HFFc6 (cell line): ENCODE measurements around the gene GHRL. TPM values are rescaled to one million over a fixed set of nuclear protein-coding genes. Genes with fewer than 3 reads are reported as not detected.

ENCODE experiments used
- DNase-seq: peaks from one replicate; pipeline ENCODE4 v3.0.0-alpha.2; 2018
- H3K27ac Mint-ChIP-seq: 2 replicates; pipeline ENCODE4 v1.8.0; 2020; ENCODE audit warnings: mild to moderate bottlenecking, mixed read lengths
- H3K27me3 Mint-ChIP-seq: 2 replicates; pipeline ENCODE4 v1.8.0; 2021; ENCODE audit warnings: mild to moderate bottlenecking, moderate library complexity, mixed read lengths; ENCODE audit not compliant: insufficient read depth
- H3K36me3 Mint-ChIP-seq: 2 replicates; pipeline ENCODE4 v1.8.0; 2021; ENCODE audit warnings: low read depth, mixed read lengths
- H3K4me1 Mint-ChIP-seq: 2 replicates; pipeline ENCODE4 v1.8.0; 2020; ENCODE audit warnings: low read depth, mixed read lengths
- H3K4me3 Mint-ChIP-seq: 2 replicates; pipeline ENCODE4 v1.8.0; 2020; ENCODE audit warnings: mild to moderate bottlenecking, moderate library complexity, mixed read lengths
- H3K9me3 Mint-ChIP-seq: 2 replicates; pipeline ENCODE4 v1.8.0; 2020; ENCODE audit warnings: mild to moderate bottlenecking, mixed read lengths
- total RNA-seq, 6 experiments: library from RNA; stranded (reverse); fragmentation: NEBNext Ultra II Directional; extraction: Animal tissue kit (Norgen Biotek cat#: 25700); gene quantifications; 2 replicates in 1 of 6; 3 replicates in 5 of 6; pipeline ENCODE4 v1.2.3, GENCODE V29; 2021
- TF ChIP-seq, protein P1 (sequence below): fragments of 200-600 bp; sonication (generic); IDR thresholded peaks from 2 replicates; pipeline ENCODE4 v1.5.0; 2021; ENCODE audit warnings: antibody characterized with exemption, mild to moderate bottlenecking

GHRL gene
- total RNA-seq, 6 experiments from 2014 or later, result 0.21 to 0.41 TPM; not detected in 4

DNA sequence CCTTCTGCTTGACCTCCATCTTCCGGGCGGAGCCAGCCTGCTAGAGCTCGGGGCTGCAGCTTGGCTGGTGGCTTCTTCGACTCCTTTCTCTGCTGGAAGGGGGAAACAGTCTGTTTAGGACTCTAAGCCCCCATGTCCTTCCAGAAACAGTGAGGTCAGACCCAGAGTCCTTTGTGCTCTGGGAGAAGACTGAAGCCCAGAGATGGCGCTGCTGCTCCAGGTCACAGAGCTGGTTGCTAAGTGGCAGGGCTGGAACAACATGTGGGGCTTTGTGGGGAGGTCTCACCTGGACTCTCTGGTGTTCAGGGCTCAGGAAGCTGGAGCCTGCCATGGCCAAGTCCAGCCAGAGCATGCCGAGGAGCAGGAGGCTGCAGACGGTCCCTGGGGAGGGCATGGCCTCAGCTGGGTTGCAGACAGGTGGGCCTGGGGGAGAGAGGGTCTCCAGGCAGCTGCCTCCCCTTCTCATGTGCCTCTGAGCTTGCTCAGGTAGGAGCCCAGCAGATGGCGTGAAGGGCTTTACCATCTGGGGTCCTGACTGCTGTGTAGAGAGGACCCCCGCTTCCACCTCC is 2.9 kb downstream of the GHRL start:
- TF ChIP-seq, protein P1, sequence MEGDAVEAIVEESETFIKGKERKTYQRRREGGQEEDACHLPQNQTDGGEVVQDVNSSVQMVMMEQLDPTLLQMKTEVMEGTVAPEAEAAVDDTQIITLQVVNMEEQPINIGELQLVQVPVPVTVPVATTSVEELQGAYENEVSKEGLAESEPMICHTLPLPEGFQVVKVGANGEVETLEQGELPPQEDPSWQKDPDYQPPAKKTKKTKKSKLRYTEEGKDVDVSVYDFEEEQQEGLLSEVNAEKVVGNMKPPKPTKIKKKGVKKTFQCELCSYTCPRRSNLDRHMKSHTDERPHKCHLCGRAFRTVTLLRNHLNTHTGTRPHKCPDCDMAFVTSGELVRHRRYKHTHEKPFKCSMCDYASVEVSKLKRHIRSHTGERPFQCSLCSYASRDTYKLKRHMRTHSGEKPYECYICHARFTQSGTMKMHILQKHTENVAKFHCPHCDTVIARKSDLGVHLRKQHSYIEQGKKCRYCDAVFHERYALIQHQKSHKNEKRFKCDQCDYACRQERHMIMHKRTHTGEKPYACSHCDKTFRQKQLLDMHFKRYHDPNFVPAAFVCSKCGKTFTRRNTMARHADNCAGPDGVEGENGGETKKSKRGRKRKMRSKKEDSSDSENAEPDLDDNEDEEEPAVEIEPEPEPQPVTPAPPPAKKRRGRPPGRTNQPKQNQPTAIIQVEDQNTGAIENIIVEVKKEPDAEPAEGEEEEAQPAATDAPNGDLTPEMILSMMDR, result no peak
- no peak for DNase-seq
- no peak overlapping the region for H3K4me3 Mint-ChIP-seq
- H3K36me3 Mint-ChIP-seq, result peaks cover 4% of the 10 kb centered on the region; the same call in 1 of the 2 replicates
- peaks cover 6% of the 10 kb centered on the region; the same call in 1 of the 2 replicates for H3K4me1 Mint-ChIP-seq
- H3K27me3 Mint-ChIP-seq, result peaks cover 2% of the 10 kb centered on the region; the same call in 1 of the 2 replicates
- H3K9me3 Mint-ChIP-seq, result no peaks in the 10 kb centered on the region
- no peak overlapping the region for H3K27ac Mint-ChIP-seq

DNA sequence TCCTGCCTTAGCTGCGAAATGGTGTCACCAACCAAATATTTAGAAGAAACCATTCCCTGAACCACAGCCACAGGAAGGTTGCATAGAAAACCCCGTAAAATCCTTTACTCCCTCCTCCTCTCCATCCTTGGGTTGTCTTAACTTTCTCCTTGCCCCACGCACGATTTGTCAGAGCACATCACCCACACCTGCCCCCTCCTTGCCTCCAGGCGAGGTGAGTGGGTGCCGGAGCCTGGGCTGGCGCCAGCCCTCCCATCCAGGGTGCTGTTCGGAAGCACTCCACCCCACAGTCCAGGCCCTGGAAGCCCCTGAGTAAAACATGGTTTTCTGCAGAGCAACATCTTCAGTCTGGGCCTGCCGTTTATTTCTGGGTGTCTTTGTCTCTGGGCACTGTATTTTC is 3.7 kb downstream of the GHRL start:
- Mint-ChIP-seq H3K27me3 (peaks cover 2% of the 10 kb centered on the region; the same call in 1 of the 2 replicates), H3K9me3 (no peaks in the 10 kb centered on the region), H3K4me3 (no peak overlapping the region), H3K4me1 (peaks cover 6% of the 10 kb centered on the region; the same call in 1 of the 2 replicates), H3K36me3 (peaks cover 4% of the 10 kb centered on the region; the same call in 1 of the 2 replicates), H3K27ac (no peak overlapping the region)
- TF ChIP-seq, protein P1, result no peak
- DNase-seq, result no peak

DNA sequence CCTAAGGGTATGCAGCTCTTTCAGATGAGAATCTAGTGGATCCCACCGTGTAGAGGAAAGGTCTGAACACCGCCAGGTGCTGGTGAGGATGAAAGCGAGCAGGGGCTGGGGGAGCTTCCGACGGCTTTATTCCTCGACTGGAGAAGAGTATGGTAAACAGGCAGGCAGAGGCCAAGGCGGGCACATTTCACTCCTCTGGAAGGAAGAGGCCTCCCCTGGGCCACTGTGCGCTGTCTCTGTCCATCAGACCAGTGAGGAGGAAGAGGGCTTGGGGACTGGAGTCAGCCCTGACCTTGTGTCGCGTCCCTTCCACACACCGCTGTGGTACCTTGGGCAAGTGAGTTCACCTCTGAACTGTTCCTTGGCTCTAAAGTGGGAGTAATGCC is 4.2 kb downstream of the GHRL start:
- Mint-ChIP-seq H3K4me1 (peaks cover 6% of the 10 kb centered on the region; the same call in 1 of the 2 replicates), H3K36me3 (peaks cover 4% of the 10 kb centered on the region; the same call in 1 of the 2 replicates), H3K4me3 (no peak overlapping the region)

DNA sequence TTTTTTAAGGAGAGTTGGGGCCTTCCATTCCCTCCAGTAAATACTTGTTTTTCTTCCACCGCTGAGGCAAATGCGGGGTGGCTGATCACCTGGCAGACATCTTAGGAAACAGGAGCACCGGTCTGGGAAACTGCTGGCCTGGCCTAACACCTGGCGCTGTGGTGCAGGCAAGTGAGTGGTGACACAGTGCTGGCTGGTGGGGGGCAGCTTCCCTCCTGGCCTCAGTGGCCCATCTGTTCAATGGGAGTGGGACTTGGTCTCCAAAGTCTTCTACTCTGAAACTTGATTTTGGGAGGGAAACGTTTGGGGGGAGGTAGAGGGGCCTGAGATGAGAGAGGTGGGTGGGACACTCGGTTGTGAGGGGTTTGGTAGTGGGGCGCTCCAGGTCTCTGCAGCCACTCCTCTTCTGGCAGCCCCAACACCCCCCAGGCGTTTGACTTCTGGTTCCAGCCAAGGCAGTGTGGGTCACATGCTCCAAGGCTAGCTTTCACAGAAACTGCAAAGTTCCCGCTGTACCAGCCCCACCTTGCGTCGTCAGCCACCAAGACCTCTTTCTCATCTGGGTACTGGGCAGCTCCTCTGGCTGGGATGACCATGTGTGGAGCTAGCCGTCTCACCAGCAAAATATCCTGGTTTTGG is 4.7 kb downstream of the GHRL start:
- Mint-ChIP-seq H3K27me3 (peaks cover 2% of the 10 kb centered on the region; the same call in 1 of the 2 replicates), H3K9me3 (no peaks in the 10 kb centered on the region), H3K27ac (no peak overlapping the region), H3K4me1 (peaks cover 6% of the 10 kb centered on the region; the same call in 1 of the 2 replicates), H3K4me3 (no peak overlapping the region), H3K36me3 (peaks cover 4% of the 10 kb centered on the region; the same call in 1 of the 2 replicates)
- TF ChIP-seq, protein P1, result no peak
- DNase-seq, result no peak

More for the DNA sequence above, 4.2 kb downstream of the GHRL start:
- no peaks in the 10 kb centered on the region for H3K9me3 Mint-ChIP-seq
- peaks cover 2% of the 10 kb centered on the region; the same call in 1 of the 2 replicates for H3K27me3 Mint-ChIP-seq
- no peak for DNase-seq
- TF ChIP-seq, protein P1, result no peak
- H3K27ac Mint-ChIP-seq, result no peak overlapping the region

DNA sequence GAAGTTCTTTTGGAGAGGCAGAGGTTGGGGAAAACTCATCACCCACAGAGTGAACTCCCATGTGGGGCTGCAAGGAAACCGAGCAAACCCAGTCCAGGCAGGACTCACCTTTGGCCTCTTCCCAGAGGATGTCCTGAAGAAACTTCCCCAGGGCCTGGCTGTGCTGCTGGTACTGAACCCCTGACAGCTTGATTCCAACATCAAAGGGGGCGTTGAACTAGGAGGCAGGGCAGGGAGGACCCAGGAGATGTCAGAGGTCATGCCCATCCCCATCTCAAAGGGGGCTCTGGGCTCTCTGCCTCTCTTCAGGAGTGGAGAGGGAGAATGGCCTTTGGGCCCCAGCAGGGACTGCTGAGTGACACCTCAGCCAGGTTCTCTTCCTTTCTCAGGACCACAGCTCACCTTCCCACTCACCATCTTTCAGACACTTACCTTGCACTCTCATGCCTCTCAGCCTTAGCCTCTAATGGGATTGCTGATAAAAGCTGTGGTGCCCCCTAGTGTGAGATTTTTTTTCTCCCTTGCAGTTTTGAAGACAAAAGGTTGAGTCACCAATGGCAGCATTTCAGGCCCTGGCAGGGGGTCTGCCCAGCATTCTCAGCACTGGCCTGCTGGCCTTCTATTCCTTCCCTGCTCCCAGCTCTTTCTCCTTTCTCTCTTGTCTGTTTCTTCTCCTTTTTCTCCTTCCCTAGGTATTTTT is 6.0 kb downstream of the GHRL start:
- Mint-ChIP-seq H3K36me3 (peaks cover 7% of the 10 kb centered on the region; the same call in 1 of the 2 replicates), H3K4me3 (no peak overlapping the region), H3K27me3 (peaks cover 2% of the 10 kb centered on the region; the same call in 1 of the 2 replicates), H3K27ac (no peak overlapping the region; the same call in 1 of the 2 replicates), H3K9me3 (no peaks in the 10 kb centered on the region), H3K4me1 (peaks cover 6% of the 10 kb centered on the region; the same call in 1 of the 2 replicates)
- peak; percentile 58 for DNase-seq
- TF ChIP-seq, protein P1, result peak; percentile 74
